HL-60 (cell line): ENCODE measurements around the gene SEPTIN5.

Experiments
- DNase-seq, 2 experiments: peaks; one replicate each; pipeline ENCODE4 v3.0.0-alpha.2; 2010 to 2020; ENCODE audit warnings: low read depth in 1 of 2, low spot score in 1 of 2
- H3K27ac ChIP-seq: fragments of 250-450 bp; sonication (Bioruptor Pico); replicated peaks from 2 replicates; pipeline ENCODE4 v1.5.1; 2020; ENCODE audit warnings: mild to moderate bottlenecking, moderate library complexity
- H3K27me3 ChIP-seq: fragments of 250-450 bp; sonication (Bioruptor Pico); 2 replicates; pipeline ENCODE4 v1.5.1; 2021; ENCODE audit warnings: mild to moderate bottlenecking, moderate library complexity; ENCODE audit not compliant: insufficient read depth, poor library complexity, severe bottlenecking
- H3K4me3 ChIP-seq: replicated peaks from 2 replicates; pipeline ENCODE4 v1.5.1; 2011; ENCODE audit warnings: mild to moderate bottlenecking, control low read depth, low read length; ENCODE audit not compliant: insufficient read depth
- CTCF ChIP-seq: IDR thresholded peaks from one replicate; pipeline ENCODE4 v1.5.1; 2011; ENCODE audit warnings: low read length, control low read depth, inconsistent platforms; ENCODE audit not compliant: insufficient read depth
- GABPA ChIP-seq: IDR thresholded peaks from 2 replicates; pipeline ENCODE4 v1.6.1; 2012; ENCODE audit warnings: low read depth
- POLR2AphosphoS5 ChIP-seq: IDR thresholded peaks from 2 replicates; pipeline ENCODE4 v1.6.1; 2012; ENCODE audit warnings: low read depth
- REST ChIP-seq: IDR thresholded peaks from 2 replicates; pipeline ENCODE4 v1.6.1; 2012; ENCODE audit warnings: low read depth; ENCODE audit not compliant: insufficient replicate concordance
- SPI1 ChIP-seq: IDR thresholded peaks from 2 replicates; pipeline ENCODE4 v1.6.1; 2012; ENCODE audit warnings: low read depth, mild to moderate bottlenecking, borderline replicate concordance

SEPTIN5 gene

GRCh38 chr22:19738664-19739447 is 24.6 kb downstream of the SEPTIN5 start:
- no peak overlapping the region for H3K27ac ChIP-seq
- no peak for TF ChIP-seq GABPA
- TF ChIP-seq CTCF: no peak
- TF ChIP-seq SPI1: no peak
- TF ChIP-seq REST: no peak
- no peak for TF ChIP-seq POLR2AphosphoS5

GRCh38 chr22:19739448-19739895 is 25.2 kb downstream of the SEPTIN5 start:
- Histone ChIP-seq H3K27me3 (no peaks in the 10 kb centered on the region), H3K27ac (no peak overlapping the region), H3K4me3 (no peak overlapping the region)
- DNase-seq: no peak
- no peak for TF ChIP-seq GABPA
- TF ChIP-seq POLR2AphosphoS5: no peak
- no peak for TF ChIP-seq REST
- TF ChIP-seq SPI1: no peak
- no peak for TF ChIP-seq CTCF

More at GRCh38 chr22:19738664-19739447, 24.6 kb downstream of the SEPTIN5 start:
- no peak overlapping the region for H3K4me3 ChIP-seq
- H3K27me3 ChIP-seq: no peaks in the 10 kb centered on the region
- DNase-seq: no peak

- H3K27me3 ChIP-seq: no peaks in the 10 kb centered on the region
- no peak overlapping the region for H3K27ac ChIP-seq
- DNase-seq: no peak
- H3K4me3 ChIP-seq: no peak overlapping the region
- no peak for TF ChIP-seq POLR2AphosphoS5
- no peak for TF ChIP-seq CTCF
- no peak for TF ChIP-seq GABPA
- TF ChIP-seq SPI1: no peak
- TF ChIP-seq REST: no peak
Observed at GRCh38 chr22:19739911-19740449, 25.7 kb downstream of the SEPTIN5 start.
